WERI-Rb-1 (cell line): ENCODE results near the gene CNNM3.
A peak's percentile ranks its signal among the peaks of the same experiment; 100 is the strongest.

Experiments used
- DNase-seq: peaks from one replicate; pipeline ENCODE4 v3.0.0-alpha.2; 2020
- H3K27ac ChIP-seq: fragments of 250-450 bp; sonication (Bioruptor Pico); 2 replicates; pipeline ENCODE4 v1.5.1; 2020; ENCODE audit warnings: mild to moderate bottlenecking, moderate library complexity
- H3K27me3 ChIP-seq: fragments of 250-450 bp; sonication (Bioruptor Pico); 2 replicates; pipeline ENCODE4 v1.5.1; 2021; ENCODE audit warnings: mild to moderate bottlenecking, low read depth, moderate library complexity; ENCODE audit not compliant: insufficient read depth, severe bottlenecking
- H3K36me3 ChIP-seq: fragments of 250-450 bp; sonication (Bioruptor Pico); 2 replicates; pipeline ENCODE4 v1.5.1; 2020; ENCODE audit warnings: mild to moderate bottlenecking, moderate library complexity
- H3K4me3 ChIP-seq: 2 replicates; pipeline ENCODE4 v1.5.1; 2011; ENCODE audit warnings: low read depth, mild to moderate bottlenecking, control low read depth, low read length
- H3K9me3 ChIP-seq: fragments of 250-450 bp; sonication (Bioruptor Pico); 2 replicates; pipeline ENCODE4 v1.5.1; 2021; ENCODE audit warnings: mild to moderate bottlenecking, moderate library complexity; ENCODE audit not compliant: severe bottlenecking
- CTCF ChIP-seq: IDR thresholded peaks from 2 replicates; pipeline ENCODE4 v1.5.1; 2011; ENCODE audit warnings: low read depth, mild to moderate bottlenecking, control low read depth, inconsistent platforms, low read length

The CNNM3 gene

GRCh38 chr2:96869822-96870625 lies 54.0 kb downstream of the CNNM3 start, which contains the start of gene SEMA4C:
Gene SEMA4C (minus strand): TSS chr2:96870080. CDS start chr2:96867886, 2,194 bp downstream.
- H3K36me3 ChIP-seq = peaks cover 37% of the 10 kb centered on the region
- no peaks in the 10 kb centered on the region for H3K27me3 ChIP-seq
- H3K27ac ChIP-seq = peak within 1 kb of the TSS; percentile 98
- no peaks in the 10 kb centered on the region for H3K9me3 ChIP-seq
- no peak for TF ChIP-seq CTCF
- DNase-seq = peak; percentile 49
- H3K4me3 ChIP-seq = peak within 1 kb of the TSS; percentile 79

GRCh38 chr2:96870626-96871255 lies 54.7 kb downstream of the CNNM3 start:
- DNase-seq = peak; percentile 52
- H3K36me3 ChIP-seq = peaks cover 29% of the 10 kb centered on the region
- no peak for TF ChIP-seq CTCF
- H3K9me3 ChIP-seq = no peaks in the 10 kb centered on the region
- peak overlapping the region; percentile 79 for H3K4me3 ChIP-seq
- peak overlapping the region; percentile 98; the same call in 1 of the 2 replicates for H3K27ac ChIP-seq
- no peaks in the 10 kb centered on the region for H3K27me3 ChIP-seq

- DNase-seq = no peak
- no peak overlapping the region for H3K27ac ChIP-seq
- TF ChIP-seq CTCF = no peak
- H3K9me3 ChIP-seq = no peaks in the 10 kb centered on the region
- no peak overlapping the region for H3K4me3 ChIP-seq
- H3K27me3 ChIP-seq = no peaks in the 10 kb centered on the region
- H3K36me3 ChIP-seq = peaks cover 9% of the 10 kb centered on the region
Measured at GRCh38 chr2:96872591-96873349, 56.7 kb downstream of the CNNM3 start.

GRCh38 chr2:96873651-96874096 lies 57.6 kb downstream of the CNNM3 start:
- no peak for DNase-seq
- Histone ChIP-seq H3K27me3 (no peaks in the 10 kb centered on the region), H3K36me3 (peaks cover 4% of the 10 kb centered on the region; the same call in 1 of the 2 replicates), H3K27ac (no peak overlapping the region), H3K4me3 (no peak overlapping the region), H3K9me3 (no peaks in the 10 kb centered on the region)
- TF ChIP-seq CTCF = no peak

GRCh38 chr2:96874198-96874831 lies 58.2 kb downstream of the CNNM3 start:
- no peak overlapping the region for H3K4me3 ChIP-seq
- no peak for DNase-seq
- H3K27me3 ChIP-seq = no peaks in the 10 kb centered on the region
- no peak for TF ChIP-seq CTCF
- H3K9me3 ChIP-seq = no peaks in the 10 kb centered on the region
- no peaks in the 10 kb centered on the region for H3K36me3 ChIP-seq
- no peak overlapping the region for H3K27ac ChIP-seq
